GM12872 (cell line): ENCODE results near the gene PAXX.

Experiments used
- TF ChIP-seq, protein P1 (sequence below): IDR thresholded peaks from 3 replicates; pipeline ENCODE4 v1.5.1; 2011; ENCODE audit warnings: low read depth, mild to moderate bottlenecking, low read length, moderate library complexity; ENCODE audit not compliant: insufficient read depth

Gene PAXX

DNA sequence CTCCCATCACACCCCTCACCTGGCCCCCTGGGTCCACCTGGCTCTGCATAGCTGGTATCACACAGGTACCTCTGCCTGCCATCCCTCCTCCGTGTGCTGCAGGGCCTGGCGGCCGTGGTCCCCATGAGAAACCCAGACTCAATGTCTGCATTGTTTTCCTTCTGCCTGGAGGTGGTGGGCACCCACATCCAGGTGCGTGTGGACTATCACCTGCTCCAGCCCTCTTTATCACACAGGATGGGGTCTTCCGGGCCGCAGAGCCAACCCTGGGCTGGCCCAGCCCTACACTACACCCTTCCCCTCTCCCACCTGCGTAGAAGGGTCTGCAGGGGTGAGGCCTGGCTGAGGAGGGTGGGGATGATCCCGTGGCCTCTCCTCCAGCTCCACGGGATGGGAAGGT, 46.7 kb downstream of the PAXX start:
- TF ChIP-seq, protein P1, sequence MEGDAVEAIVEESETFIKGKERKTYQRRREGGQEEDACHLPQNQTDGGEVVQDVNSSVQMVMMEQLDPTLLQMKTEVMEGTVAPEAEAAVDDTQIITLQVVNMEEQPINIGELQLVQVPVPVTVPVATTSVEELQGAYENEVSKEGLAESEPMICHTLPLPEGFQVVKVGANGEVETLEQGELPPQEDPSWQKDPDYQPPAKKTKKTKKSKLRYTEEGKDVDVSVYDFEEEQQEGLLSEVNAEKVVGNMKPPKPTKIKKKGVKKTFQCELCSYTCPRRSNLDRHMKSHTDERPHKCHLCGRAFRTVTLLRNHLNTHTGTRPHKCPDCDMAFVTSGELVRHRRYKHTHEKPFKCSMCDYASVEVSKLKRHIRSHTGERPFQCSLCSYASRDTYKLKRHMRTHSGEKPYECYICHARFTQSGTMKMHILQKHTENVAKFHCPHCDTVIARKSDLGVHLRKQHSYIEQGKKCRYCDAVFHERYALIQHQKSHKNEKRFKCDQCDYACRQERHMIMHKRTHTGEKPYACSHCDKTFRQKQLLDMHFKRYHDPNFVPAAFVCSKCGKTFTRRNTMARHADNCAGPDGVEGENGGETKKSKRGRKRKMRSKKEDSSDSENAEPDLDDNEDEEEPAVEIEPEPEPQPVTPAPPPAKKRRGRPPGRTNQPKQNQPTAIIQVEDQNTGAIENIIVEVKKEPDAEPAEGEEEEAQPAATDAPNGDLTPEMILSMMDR: no peak

DNA sequence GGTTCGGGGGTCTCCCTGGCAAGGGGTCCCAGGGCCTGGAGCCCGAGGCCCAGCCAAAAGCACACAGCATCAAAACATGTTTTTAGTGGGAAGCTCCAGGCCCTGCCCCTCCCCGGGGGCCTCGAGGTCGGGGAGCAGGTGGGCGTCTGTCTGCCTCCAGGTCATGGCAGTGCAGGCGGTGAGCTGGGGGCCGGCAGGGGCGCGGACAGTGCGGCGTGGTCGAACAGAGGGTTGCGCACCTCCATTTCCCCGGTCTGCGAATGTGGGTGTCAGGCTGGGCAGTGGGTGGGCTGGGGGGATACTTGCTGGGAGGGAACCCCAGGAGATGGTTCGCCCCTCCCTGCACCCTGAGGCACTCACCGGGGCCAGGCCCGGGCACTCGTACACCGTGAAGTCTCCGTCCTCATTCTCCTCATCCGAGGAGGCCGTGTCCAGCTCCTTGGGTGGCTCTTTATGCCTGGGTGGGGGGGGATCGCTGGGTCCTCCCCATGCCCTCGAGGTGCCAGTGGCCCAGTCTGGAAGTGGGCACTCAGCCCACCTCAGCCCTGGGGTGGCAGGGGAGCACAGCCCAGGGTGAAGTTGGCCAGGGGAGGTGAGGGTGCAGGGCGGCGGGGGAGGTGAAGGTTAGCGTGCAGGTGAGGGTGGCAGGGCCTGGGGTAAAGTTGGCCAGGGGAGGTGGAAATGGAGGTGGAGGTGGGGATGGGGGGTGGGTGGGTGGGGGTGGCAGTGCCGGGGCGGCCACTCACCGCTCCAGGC, 47.6 kb downstream of the PAXX start:
- TF ChIP-seq, protein P1: no peak

DNA sequence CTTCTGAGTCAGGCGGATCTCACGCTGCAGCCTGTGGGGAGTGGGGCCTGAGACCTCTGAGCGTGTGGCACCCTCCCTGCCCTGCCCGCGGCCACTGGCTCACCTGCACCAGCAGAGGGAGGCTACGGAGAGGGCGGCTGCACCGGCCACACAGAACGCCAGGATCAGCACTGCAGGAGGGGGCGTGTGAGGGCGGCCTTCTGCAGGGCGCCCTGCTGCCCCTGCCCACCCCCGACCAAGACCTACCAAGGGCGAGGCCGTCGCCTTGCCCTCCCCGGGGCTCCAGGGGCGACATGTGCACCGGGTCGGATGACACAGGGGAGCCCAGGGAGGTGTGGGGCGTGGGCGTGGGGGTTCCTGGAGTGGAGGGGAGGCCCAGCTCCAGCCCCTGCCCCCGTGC, 48.3 kb downstream of the PAXX start:
- TF ChIP-seq, protein P1: no peak

DNA sequence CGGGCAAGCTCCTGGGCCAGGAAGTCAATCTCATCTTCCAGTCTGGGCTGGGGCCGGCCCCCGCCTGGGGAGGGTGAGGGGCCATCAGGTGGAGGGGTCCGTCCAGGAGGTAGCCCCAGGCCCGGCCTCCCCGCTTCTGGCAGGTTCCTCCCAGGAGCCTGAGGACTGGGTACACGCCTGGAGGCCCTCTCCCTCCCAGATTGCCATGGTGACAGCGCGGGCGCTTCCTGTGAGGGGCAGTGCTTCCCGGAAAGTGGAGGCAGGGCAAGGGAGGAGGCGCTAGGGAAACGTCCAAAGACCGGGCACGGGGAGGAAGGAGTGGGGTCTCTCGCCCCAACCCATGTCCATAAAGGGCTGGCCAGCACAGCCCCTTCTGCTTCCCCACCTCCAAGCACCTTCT, 48.9 kb downstream of the PAXX start:
- TF ChIP-seq, protein P1: no peak

DNA sequence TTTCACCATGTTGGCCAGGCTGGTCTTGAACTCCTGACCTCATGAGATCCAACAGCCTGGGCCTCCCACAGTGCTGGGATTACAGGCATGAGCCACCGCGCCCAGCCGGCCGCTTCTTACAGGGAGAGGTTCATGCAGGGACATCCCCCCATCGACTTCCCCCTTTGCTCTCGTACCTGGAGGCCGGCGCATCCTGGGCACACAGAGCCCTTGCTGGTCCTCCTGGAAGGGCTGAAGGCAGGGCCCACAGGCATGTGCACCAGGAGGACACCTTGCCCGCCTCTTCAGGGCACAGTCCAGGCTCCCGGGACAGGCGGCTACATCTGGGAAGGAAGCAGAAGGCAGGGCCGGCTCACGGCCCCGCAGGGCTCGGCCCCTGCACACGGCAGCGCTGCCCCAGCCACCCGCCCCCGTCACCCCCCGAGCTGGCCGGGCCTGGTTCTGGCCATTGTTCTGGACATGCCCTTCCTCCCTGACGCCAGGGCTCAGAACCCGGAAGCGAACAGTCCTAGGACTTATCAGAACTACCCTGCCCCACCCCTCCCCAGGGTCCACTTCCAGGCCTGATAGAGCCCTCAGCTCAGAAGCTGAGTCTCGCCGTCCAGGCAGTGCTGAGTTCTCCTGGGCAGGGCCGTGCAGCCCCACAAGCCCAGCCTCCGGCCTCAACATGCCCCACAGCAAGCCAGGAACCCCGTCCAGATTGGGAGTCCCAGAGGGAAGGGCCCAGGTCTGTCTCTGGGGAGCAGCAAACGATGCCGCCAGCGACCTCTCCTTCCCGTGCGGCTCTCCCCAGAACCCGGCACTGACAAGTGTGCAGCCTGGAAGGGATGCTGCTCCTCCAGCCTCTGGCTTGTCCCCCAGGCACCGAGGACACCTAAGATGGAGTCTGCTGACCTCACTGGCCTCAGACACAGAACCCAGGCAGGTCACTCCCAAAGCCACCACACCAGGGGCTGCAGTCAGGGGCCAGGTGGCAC, 50.8 kb downstream of the PAXX start:
- TF ChIP-seq, protein P1: no peak
